GM10248 (cell line): Measurements from ENCODE around the gene CEACAM1.

ENCODE experiments used
- CTCF ChIA-PET: fragments of 300-600 bp; sonication (Branson Sonifier 250); formaldehyde crosslinking; extraction: SDS; loops from one replicate; lab custom pipeline; 2021; ENCODE audit warnings: antibody characterized with exemption; lab: Yijun Ruan, JAX
- POLR2A ChIA-PET: fragments of 350-650 bp; sonication (Branson Sonifier 250); formaldehyde crosslinking; extraction: SDS; loops from one replicate; lab custom pipeline; 2020; ENCODE audit warnings: antibody characterized with exemption; lab: Yijun Ruan, JAX
- DNase-seq: peaks from one replicate; pipeline ENCODE4 v3.0.0; 2012; ENCODE audit errors: extremely low spot score
- CTCF ChIP-seq: IDR thresholded peaks from 2 replicates; pipeline ENCODE4 v1.5.1; 2012; ENCODE audit warnings: mild to moderate bottlenecking, low read depth; ENCODE audit errors: extremely low read depth, missing control alignments, control extremely low read depth

Gene CEACAM1

GRCh38 chr19:42473686-42474085 lies 54.6 kb downstream of the CEACAM1 start:
- DNase-seq: no peak
- ChIA-PET POLR2A (no interaction called here), CTCF (interaction anchor here (1.1 to 10.5 kb wide), 7 partner anchors 11 to 56 kb away, joined by 3 to 97 read pairs (median 4); partner anchors contain the start of gene CEACAM1)
- TF ChIP-seq CTCF: no peak

GRCh38 chr19:42472402-42473147 lies 55.7 kb downstream of the CEACAM1 start:
- no peak for TF ChIP-seq CTCF
- ChIA-PET POLR2A (no interaction called here), CTCF (interaction anchor here (1.0 to 10.5 kb wide), 9 partner anchors 10 to 57 kb away, joined by 3 to 97 read pairs (median 4); partner anchors contain the start of gene CEACAM1)
- no peak for DNase-seq

- no peak for DNase-seq
- ChIA-PET CTCF (interaction anchor here (0.9 to 10.5 kb wide), 9 partner anchors 9 to 58 kb away, joined by 3 to 97 read pairs (median 3); partner anchors contain the start of gene CEACAM1), POLR2A (no interaction called here)
- no peak for TF ChIP-seq CTCF
Measured at GRCh38 chr19:42471554-42472249, 56.6 kb downstream of the CEACAM1 start.

- no peak for TF ChIP-seq CTCF
- POLR2A ChIA-PET: no interaction called here
- CTCF ChIA-PET: interaction anchor here (1.0 to 10.5 kb wide), 4 partner anchors 18 to 60 kb away, joined by 3 to 97 read pairs (median 9); partner anchors contain the start of gene CEACAM1
- DNase-seq: no peak
Measured at GRCh38 chr19:42469311-42470235, 58.7 kb downstream of the CEACAM1 start.

GRCh38 chr19:42468273-42468796 lies 59.9 kb downstream of the CEACAM1 start:
- no peak for DNase-seq
- ChIA-PET CTCF (interaction anchor here (0.9 to 10.5 kb wide), 3 partner anchors 28 to 62 kb away, joined by 3 to 97 read pairs (median 14); partner anchors contain the start of gene CEACAM1), POLR2A (no interaction called here)
- TF ChIP-seq CTCF: no peak
